SU-DHL-6 (cell line): Measurements from ENCODE around the gene NUP210L.

Experiments used
- CTCF ChIP-seq: fragments of 200-600 bp; sonication (generic); IDR thresholded peaks from one replicate; pipeline ENCODE4 v1.5.1; 2017; ENCODE audit warnings: antibody characterized with exemption, mild to moderate bottlenecking, low read length, moderate library complexity; ENCODE audit not compliant: insufficient read depth, poor library complexity, severe bottlenecking
- EZH2phosphoT487 ChIP-seq: fragments of 200-600 bp; sonication (generic), shearing (Covaris generic); conservative IDR thresholded peaks from 2 replicates; pipeline ENCODE4 v1.6.1; 2018; ENCODE audit warnings: mild to moderate bottlenecking, antibody characterized with exemption, low read length, moderate library complexity, mixed read lengths

GRCh38 chr1:153951183-153951582 is 203.7 kb downstream of the NUP210L start:
- TF ChIP-seq CTCF = no peak
- TF ChIP-seq EZH2phosphoT487 = no peak
